CD4-positive, alpha-beta T cell (primary cell): ENCODE measurements around the gene ENSA. TPM values are rescaled to one million over a fixed set of nuclear protein-coding genes. Genes with fewer than 3 reads are reported as not detected.
A peak's percentile ranks its signal among the peaks of the same experiment; 100 is the strongest.
"Not testable (repeated sequence)": the region's sequence is repeated elsewhere in the genome, so short reads cannot be mapped to it uniquely, and the experiment has no call there.

Experiments
- ATAC-seq: fragments of 200-7000 bp; cut with Tn5 transposase; one replicate; pipeline ENCODE4 v1.10.0; 2022; ENCODE audit warnings: mild to moderate bottlenecking; ENCODE audit not compliant: poor library complexity
- CTCF ChIA-PET: fragments of 350-600 bp; sonication (Branson Sonifier 250); formaldehyde crosslinking; loops from one replicate; lab custom pipeline; 2021; ENCODE audit warnings: antibody characterized with exemption, inconsistent platforms; lab: Charles Lee
- POLR2A ChIA-PET: fragments of 350-600 bp; sonication (Branson Sonifier 250); formaldehyde crosslinking; loops from one replicate; lab custom pipeline; 2021; ENCODE audit warnings: antibody characterized with exemption, inconsistent platforms; lab: Charles Lee
- DNase-seq, 14 experiments: peaks; one replicate each; pipeline ENCODE4 v3.0.0-alpha.2; 2013 to 2020; ENCODE audit warnings: mixed read lengths in 2 of 14
- H3K27ac ChIP-seq, 2 donors: one replicate each; pipeline versions ENCODE4 v1.5.1 to v1.7.0; 2013; ENCODE audit warnings: low read length in 2 of 2, low read depth in 1 of 2, mild to moderate bottlenecking in 1 of 2
- H3K27me3 ChIP-seq, 2 experiments: 1 replicate in 1 of 2; 2 replicates in 1 of 2; pipeline versions ENCODE4 v1.6.1 to v1.7.0; 2013; ENCODE audit warnings: low read length in 2 of 2, control low read depth in 1 of 2, mild to moderate bottlenecking in 1 of 2, moderate library complexity in 1 of 2; ENCODE audit not compliant: insufficient read depth in 2 of 2, control insufficient read depth in 1 of 2
- H3K36me3 ChIP-seq: one replicate; pipeline ENCODE4 v1.6.1; 2013; ENCODE audit warnings: low read length, control low read depth; ENCODE audit not compliant: insufficient read depth
- H3K4me1 ChIP-seq: one replicate; pipeline ENCODE4 v1.6.1; 2013; ENCODE audit warnings: low read length, control low read depth; ENCODE audit not compliant: insufficient read depth
- H3K4me3 ChIP-seq: one replicate; pipeline ENCODE4 v1.5.1; 2013; ENCODE audit warnings: mild to moderate bottlenecking, low read length, moderate library complexity
- H3K9me3 ChIP-seq, 2 experiments: 1 replicate in 1 of 2; 2 replicates in 1 of 2; pipeline versions ENCODE4 v1.6.1 to v1.7.0; 2013; ENCODE audit warnings: low read length in 2 of 2, mild to moderate bottlenecking in 2 of 2, control low read depth in 1 of 2, moderate library complexity in 1 of 2; ENCODE audit not compliant: control insufficient read depth in 1 of 2, insufficient read depth in 1 of 2
- H3K27ac Mint-ChIP-seq: one replicate; pipeline ENCODE4 v1.8.0; 2020; ENCODE audit warnings: mixed read lengths
- H3K27me3 Mint-ChIP-seq: one replicate; pipeline ENCODE4 v1.8.0; 2021; ENCODE audit warnings: mixed read lengths
- H3K36me3 Mint-ChIP-seq: one replicate; pipeline ENCODE4 v1.8.0; 2021; ENCODE audit warnings: low read depth, mixed read lengths
- H3K4me1 Mint-ChIP-seq: one replicate; pipeline ENCODE4 v1.8.0; 2021; ENCODE audit warnings: low read depth, mixed read lengths
- H3K4me3 Mint-ChIP-seq: one replicate; pipeline ENCODE4 v1.8.0; 2020; ENCODE audit warnings: mild to moderate bottlenecking, mixed read lengths
- H3K9me3 Mint-ChIP-seq: one replicate; pipeline ENCODE4 v1.8.0; 2020; ENCODE audit warnings: mixed read lengths
- intact Hi-C, 2 experiments: fragments of 100-400 bp; cut with DNase I in 1 of 2; cut with micrococcal nuclease in 1 of 2; formaldehyde crosslinking; loops; one replicate each; pipeline versions ENCODE4 v1.15.1 to v1.9.0; 2023 to 2025; cut with DNase I, micrococcal nuclease
- total RNA-seq, 174 experiments: library from RNA in 2 of 174; stranded (reverse) in 2 of 174; gene quantifications; one replicate each; pipeline ENCODE4 v1.2.3 and lab custom pipeline; 2021 to 2026
- TF ChIP-seq, protein P1 (sequence below): fragments of 200-600 bp; IDR thresholded peaks from one replicate; pipeline ENCODE4 v1.8.0; 2022; ENCODE audit warnings: antibody characterized with exemption, mild to moderate bottlenecking

Gene ENSA
- total RNA-seq, 2 experiments from 2014 or later, result 132 to 137 TPM

DNA sequence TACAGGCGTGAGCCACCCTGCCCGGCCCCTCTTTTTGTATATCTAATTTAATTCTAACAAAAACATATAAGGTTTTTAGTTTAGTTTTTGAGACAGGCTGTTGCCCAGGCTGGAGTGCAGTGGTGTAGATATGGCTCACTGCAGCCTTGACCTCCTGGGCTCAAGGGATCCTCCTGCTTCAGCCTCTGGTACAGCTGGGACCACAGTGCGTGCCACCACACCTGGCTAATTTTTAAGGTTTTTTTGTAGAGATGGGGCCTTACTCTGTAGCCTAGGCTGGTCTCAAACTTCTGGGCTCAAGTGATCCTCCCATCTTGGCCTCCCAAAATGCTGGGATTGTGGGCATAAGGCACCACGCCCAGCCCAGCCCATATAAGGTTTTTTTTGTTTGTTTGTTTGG, 18.8 kb downstream of the ENSA start:
- H3K4me3 Mint-ChIP-seq, result no peak overlapping the region
- ChIA-PET POLR2A (interaction anchor here (1.2 to 3.0 kb wide), 3 partner anchors 19 to 49 kb away, joined by 4 to 13 read pairs (median 7); partner anchors contain the start of gene ENSA), CTCF (interaction anchor here (1.2 to 3.6 kb wide), 3 partner anchors 10 to 50 kb away, joined by 4 to 20 read pairs (median 18); no protein-coding TSS in a partner anchor)
- TF ChIP-seq, protein P1, sequence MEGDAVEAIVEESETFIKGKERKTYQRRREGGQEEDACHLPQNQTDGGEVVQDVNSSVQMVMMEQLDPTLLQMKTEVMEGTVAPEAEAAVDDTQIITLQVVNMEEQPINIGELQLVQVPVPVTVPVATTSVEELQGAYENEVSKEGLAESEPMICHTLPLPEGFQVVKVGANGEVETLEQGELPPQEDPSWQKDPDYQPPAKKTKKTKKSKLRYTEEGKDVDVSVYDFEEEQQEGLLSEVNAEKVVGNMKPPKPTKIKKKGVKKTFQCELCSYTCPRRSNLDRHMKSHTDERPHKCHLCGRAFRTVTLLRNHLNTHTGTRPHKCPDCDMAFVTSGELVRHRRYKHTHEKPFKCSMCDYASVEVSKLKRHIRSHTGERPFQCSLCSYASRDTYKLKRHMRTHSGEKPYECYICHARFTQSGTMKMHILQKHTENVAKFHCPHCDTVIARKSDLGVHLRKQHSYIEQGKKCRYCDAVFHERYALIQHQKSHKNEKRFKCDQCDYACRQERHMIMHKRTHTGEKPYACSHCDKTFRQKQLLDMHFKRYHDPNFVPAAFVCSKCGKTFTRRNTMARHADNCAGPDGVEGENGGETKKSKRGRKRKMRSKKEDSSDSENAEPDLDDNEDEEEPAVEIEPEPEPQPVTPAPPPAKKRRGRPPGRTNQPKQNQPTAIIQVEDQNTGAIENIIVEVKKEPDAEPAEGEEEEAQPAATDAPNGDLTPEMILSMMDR, result no peak
- no peaks in the 10 kb centered on the region for H3K9me3 Mint-ChIP-seq
- Histone ChIP-seq H3K9me3 (no peaks in the 10 kb centered on the region), H3K27ac (peak overlapping the region; percentile 75 to 92), H3K4me1 (peaks cover 57% of the 10 kb centered on the region), H3K27me3 (no peaks in the 10 kb centered on the region), H3K36me3 (peaks cover 8% of the 10 kb centered on the region), H3K4me3 (no peak overlapping the region)
- peak overlapping the region; percentile 80 for H3K27ac Mint-ChIP-seq
- H3K27me3 Mint-ChIP-seq, result no peaks in the 10 kb centered on the region
- ATAC-seq (no peak), DNase-seq (no peak)
- peaks cover 38% of the 10 kb centered on the region for H3K4me1 Mint-ChIP-seq
- intact Hi-C loops, result loop anchor here in 1 of 2 experiments (2.0 kb wide), 1 partner anchor 48 kb away; no protein-coding TSS in a partner anchor
- peaks cover 23% of the 10 kb centered on the region for H3K36me3 Mint-ChIP-seq

DNA sequence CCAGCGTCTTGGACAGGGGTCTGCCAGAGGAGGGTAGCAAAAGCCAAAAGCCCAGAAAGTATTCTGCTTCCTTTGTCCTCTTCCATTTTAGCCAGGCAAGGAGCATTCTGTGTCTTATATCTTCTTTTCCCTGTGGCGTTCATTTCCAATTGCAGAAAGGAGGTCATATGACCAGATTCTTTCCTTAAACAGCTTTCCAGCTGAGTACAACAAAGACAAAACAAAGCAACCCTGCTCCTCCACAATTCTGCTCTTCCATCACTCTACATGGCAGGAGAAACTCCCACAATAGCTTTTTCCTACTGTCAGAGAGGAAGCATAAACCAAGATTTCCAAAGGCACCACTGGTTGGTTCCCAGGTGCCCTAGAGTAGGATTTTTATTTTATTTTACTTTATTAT, 19.7 kb downstream of the ENSA start:
- peaks cover 8% of the 10 kb centered on the region for H3K36me3 ChIP-seq
- peaks cover 32% of the 10 kb centered on the region for H3K4me1 Mint-ChIP-seq

GRCh38 chr1:150606463-150607142, 22.8 kb downstream of the ENSA start:
- Mint-ChIP-seq H3K36me3 (peaks cover 14% of the 10 kb centered on the region), H3K27ac (no peak overlapping the region)
- no peak for ATAC-seq

More for the DNA sequence above, 19.7 kb downstream of the ENSA start:
- Mint-ChIP-seq H3K27ac (peak overlapping the region; percentile 12), H3K9me3 (no peaks in the 10 kb centered on the region), H3K4me3 (no peak overlapping the region), H3K36me3 (peaks cover 16% of the 10 kb centered on the region), H3K27me3 (no peaks in the 10 kb centered on the region)
- H3K4me1 ChIP-seq, result peaks cover 49% of the 10 kb centered on the region
- ChIA-PET CTCF (interaction anchor here (1.2 to 3.6 kb wide), 3 partner anchors 11 to 50 kb away, joined by 4 to 18 read pairs (median 4); partner anchors contain the start of gene MCL1), POLR2A (interaction anchor here (1.2 to 2.1 kb wide), 3 partner anchors 19 to 49 kb away, joined by 4 to 7 read pairs (median 6); partner anchors contain the start of genes ENSA and MCL1)
- peak overlapping the region in 1 of 2 donors; percentile 29 for H3K27ac ChIP-seq
- TF ChIP-seq, protein P1, result no peak
- no peaks in the 10 kb centered on the region for H3K27me3 ChIP-seq
- no peak for ATAC-seq
- DNase-seq, result no peak
- intact Hi-C loops, result loop anchor here in 1 of 2 experiments (2.0 kb wide), 1 partner anchor 47 kb away; no protein-coding TSS in a partner anchor
- H3K4me3 ChIP-seq, result no peak overlapping the region
- no peaks in the 10 kb centered on the region for H3K9me3 ChIP-seq

DNA sequence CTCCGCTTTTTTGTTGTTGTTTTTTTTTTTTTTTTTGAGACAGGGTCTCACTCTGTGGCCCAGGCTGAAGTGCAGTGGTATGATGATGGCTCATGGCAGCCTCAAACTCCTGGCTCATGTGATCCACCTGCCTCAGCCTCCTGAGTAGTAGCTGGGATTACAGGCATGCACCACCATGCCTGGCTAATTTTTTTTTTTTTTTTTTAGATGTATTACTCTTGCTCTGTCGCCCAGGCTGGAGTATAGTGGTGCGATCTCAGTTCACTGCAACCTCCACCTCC, 24.0 kb downstream of the ENSA start:
- H3K27me3 Mint-ChIP-seq, H3K4me1 Mint-ChIP-seq, intact Hi-C loops, H3K27me3 ChIP-seq, H3K9me3 ChIP-seq, H3K27ac ChIP-seq, H3K9me3 Mint-ChIP-seq, H3K4me1 ChIP-seq, ATAC-seq, H3K27ac Mint-ChIP-seq, H3K4me3 ChIP-seq, H3K4me3 Mint-ChIP-seq, DNase-seq: not testable (repeated sequence)
- H3K36me3 ChIP-seq, result peaks cover 19% of the 10 kb centered on the region
- POLR2A ChIA-PET, result interaction anchor here (0.9 kb wide), 1 partner anchor 38 kb away, joined by 5 read pairs; no protein-coding TSS in a partner anchor
- CTCF ChIA-PET, result interaction anchor here (1.0 to 1.1 kb wide), 2 partner anchors 16 to 44 kb away, joined by 3 read pairs; no protein-coding TSS in a partner anchor
- H3K36me3 Mint-ChIP-seq, result peaks cover 10% of the 10 kb centered on the region

More at GRCh38 chr1:150606463-150607142, 22.8 kb downstream of the ENSA start:
- no peak overlapping the region for H3K27ac ChIP-seq
- intact Hi-C loops, result no loop called here
- H3K4me3 Mint-ChIP-seq, result no peak overlapping the region
- peaks cover 17% of the 10 kb centered on the region for H3K4me1 ChIP-seq
- ChIA-PET CTCF (interaction anchor here (0.7 kb wide), 1 partner anchor 113 kb away, joined by 4 read pairs; no protein-coding TSS in a partner anchor), POLR2A (interaction anchor here (1.5 kb wide), 1 partner anchor 27 kb away, joined by 4 read pairs; the partner anchor contains the start of gene MCL1)
- H3K4me3 ChIP-seq, result no peak overlapping the region
- H3K4me1 Mint-ChIP-seq, result peaks cover 13% of the 10 kb centered on the region
- H3K9me3 Mint-ChIP-seq, result no peaks in the 10 kb centered on the region
- peaks cover 13% of the 10 kb centered on the region for H3K36me3 ChIP-seq
- no peaks in the 10 kb centered on the region for H3K27me3 Mint-ChIP-seq
- no peaks in the 10 kb centered on the region for H3K9me3 ChIP-seq
- DNase-seq, result no peak
- TF ChIP-seq, protein P1, result no peak
- H3K27me3 ChIP-seq, result no peaks in the 10 kb centered on the region
